ENCODE measurements around the gene ZNF425.
"Not testable (repeated sequence)": the region's sequence is repeated elsewhere in the genome, so short reads cannot be mapped to it uniquely, and the experiment has no call there.

The ZNF425 gene

DNA sequence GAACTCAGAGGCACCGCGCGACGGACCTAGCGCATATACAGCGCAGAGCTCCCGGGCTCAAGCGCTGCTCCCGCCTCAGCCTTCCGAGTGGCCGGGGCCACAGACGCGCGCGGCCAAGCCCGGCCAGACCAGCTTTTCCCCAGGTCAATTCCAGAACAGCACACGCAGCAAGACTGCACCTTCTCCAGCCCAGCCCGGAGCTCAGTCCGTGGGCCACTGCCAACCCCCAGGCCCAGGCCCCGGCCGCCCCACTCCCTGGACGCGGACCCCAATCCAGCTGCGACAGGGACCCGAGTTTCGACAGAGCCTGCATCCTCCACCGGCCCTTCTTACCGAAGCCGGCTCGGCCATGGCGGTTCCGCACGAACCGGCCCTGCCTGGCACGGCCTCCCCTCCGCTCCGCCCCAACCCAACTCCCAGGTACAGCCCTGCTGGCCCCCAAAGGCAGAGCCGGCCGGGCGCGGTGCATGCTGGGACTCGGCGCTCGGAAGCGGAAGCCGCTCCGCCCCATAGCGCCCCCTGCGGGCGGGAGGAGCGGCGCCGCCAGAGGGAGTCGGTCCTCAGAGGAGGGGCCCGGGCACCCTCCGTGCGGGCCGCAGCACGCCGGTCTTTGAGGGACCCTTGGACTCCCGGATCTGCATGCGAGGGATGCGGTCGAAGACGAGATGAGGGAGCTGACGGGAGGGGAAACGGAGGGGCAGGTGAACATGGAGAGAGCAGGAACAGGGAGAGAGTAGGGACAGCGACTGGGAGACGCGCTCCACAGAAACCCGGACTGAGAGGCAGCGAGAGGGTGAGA, at the start of gene ZNF425:
Gene ZNF425, minus strand, starts transcription at position 462 of the 799 bp plus-strand sequence. Its CDS starts 111 bp downstream, at position 351.
- DNase-seq (ENCODE audit: low read depth in 2 of 2, low spot score in 1 of 2) = peak; percentile 85

GRCh38 chr7:149175150-149175549, 49.0 kb upstream of the ZNF425 start:
- DNase-seq (ENCODE audit: low read depth in 2 of 2, low spot score in 1 of 2) = no peak

DNA sequence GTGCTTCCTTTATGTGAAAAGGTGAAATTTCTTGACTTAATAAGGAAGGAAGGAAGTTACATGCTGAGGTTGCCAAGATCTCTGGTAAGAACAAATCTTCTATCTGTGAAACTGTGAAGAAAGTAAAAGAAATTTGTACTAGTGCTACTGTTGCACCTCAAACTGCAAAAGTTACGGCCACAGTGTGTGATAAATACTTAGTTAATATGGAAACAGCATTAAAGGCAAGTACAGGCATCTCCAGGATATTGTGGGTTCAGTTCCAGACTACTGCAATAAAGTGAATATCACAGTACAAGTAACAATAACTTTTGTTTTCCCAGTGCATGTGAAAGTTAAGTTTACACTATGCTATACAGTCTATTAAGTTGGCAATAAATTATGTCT, 46.4 kb upstream of the ZNF425 start:
- DNase-seq (ENCODE audit: low read depth in 2 of 2, low spot score in 1 of 2) = no peak

DNA sequence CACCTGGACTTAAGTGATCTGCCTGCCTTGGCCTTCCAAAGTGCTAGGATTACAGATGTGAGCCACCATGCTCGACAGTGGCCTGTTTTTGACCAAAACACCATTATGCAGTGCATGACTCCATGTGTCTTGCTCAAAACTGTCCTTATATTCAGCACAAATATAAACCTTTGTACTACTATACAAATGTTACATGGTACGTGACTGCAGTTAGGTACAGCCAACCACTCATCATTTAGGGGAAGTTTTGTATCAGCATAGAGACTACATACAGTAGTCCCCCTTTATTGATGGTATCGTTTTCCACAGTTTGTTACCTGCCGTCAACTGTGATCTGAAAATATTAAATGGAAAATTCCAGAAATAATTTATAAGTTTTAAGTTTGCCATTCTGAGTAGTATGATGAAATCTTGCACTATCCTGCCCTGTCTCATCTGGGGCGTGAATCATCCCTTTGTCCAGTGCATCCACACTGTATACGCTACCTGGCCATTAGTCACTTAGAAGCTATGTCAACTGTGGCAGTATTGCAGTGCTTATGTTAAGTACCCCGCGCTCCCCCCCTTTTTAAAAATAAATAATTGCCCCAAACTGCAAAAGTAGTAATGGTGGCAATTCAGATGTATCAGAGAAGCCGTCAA, 45.9 kb upstream of the ZNF425 start:
- no peak for DNase-seq (ENCODE audit: low read depth in 2 of 2, low spot score in 1 of 2)

DNA sequence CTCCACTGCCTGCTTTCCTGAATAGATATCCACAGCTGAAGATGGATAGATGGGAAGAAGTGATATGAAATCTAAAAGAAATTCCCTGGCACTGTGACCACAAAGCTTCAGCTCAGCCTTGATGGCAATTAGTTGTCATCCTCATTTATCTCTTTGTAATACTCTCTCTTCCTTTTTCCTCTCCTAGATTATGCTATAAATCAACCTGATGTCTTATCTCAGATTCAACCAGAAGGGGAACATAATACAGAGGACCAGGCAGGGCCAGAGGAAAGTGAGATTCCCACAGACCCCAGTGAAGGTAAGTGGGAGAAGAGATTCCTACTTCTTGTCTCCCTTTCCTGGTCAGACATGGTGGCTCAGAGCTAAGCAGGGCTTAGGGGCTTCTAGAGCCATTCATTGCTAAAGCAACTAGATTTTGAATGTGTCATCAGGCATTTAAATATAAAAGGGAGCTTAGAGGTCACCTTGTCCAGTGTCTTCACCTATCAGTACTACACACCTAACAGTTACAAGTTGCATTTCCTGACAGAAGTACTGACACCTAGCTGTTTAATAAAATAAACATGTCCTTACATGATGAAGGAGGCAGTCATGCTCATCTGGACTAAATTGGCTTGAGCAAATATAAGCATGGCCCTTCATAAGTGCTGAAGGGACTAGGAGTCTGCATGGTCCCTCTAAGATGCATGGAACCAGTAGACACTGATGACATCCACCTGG, 40.7 kb upstream of the ZNF425 start:
- DNase-seq (ENCODE audit: low read depth in 2 of 2, low spot score in 1 of 2) = no peak

DNA sequence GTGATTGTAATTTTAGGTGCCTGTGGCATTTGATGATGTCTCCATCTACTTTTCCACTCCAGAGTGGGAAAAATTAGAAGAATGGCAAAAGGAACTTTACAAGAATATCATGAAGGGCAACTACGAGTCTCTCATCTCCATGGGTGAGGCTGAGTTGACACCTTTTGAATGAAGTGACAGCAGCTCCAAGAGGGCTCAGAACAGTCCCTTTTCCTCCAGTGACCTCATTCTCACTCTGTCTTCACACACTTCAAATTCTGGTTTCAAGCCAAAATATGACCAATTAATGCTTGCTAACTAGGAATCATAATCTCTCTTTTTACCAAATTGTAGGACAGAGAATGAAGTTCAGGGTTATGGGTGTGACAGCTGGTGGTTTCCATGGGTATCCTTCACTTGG, 40.0 kb upstream of the ZNF425 start:
- no peak for DNase-seq (ENCODE audit: low read depth in 2 of 2, low spot score in 1 of 2)

- no peak for DNase-seq (ENCODE audit: low read depth in 2 of 2, low spot score in 1 of 2)
Measured at GRCh38 chr7:149161241-149161848, 35.2 kb upstream of the ZNF425 start.

- DNase-seq (ENCODE audit: low read depth in 2 of 2, low spot score in 1 of 2) = no peak
Measured at GRCh38 chr7:149156898-149157297, 30.8 kb upstream of the ZNF425 start.

DNA sequence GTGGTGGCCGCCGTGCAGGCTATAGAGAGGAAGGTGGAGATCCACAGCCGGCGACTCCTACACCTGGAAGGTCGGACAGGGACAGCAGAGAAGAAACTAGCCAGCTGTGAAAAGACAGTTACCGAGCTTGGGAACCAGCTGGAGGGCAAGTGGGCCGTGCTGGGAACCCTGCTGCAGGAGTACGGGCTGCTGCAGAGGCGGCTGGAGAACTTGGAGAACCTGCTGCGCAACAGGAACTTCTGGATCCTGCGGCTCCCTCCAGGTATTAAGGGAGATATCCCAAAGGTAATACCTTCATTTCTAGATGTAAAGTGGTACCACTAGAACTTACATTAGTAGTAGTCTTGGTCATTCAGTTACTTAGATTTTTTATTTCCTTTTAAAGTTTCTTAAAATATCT, 27.9 kb upstream of the ZNF425 start:
- no peak for DNase-seq (ENCODE audit: low read depth in 2 of 2, low spot score in 1 of 2)

DNA sequence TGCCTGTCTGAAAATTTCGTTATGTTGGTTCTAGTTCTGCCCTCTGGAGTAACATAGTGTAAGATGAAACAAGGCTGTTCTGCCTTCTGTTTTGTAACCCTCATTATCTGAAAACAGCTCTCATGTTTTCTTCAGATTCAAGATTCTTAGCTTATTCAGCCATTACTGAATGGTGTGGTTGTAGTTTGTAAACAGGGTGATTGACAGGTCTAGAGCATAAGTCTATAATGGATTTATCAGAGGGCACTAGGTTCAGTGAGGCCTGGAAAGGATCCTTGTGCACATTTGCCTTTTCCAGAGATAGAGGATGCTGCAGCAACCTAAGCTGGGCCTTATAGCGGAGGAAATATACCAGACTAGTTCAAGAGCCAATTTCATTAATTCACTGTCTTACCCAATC, 27.2 kb upstream of the ZNF425 start:
- DNase-seq (ENCODE audit: low read depth in 2 of 2, low spot score in 1 of 2) = no peak

GRCh38 chr7:149150981-149151380, 24.9 kb upstream of the ZNF425 start:
- DNase-seq (ENCODE audit: low read depth in 2 of 2, low spot score in 1 of 2) = no peak

DNA sequence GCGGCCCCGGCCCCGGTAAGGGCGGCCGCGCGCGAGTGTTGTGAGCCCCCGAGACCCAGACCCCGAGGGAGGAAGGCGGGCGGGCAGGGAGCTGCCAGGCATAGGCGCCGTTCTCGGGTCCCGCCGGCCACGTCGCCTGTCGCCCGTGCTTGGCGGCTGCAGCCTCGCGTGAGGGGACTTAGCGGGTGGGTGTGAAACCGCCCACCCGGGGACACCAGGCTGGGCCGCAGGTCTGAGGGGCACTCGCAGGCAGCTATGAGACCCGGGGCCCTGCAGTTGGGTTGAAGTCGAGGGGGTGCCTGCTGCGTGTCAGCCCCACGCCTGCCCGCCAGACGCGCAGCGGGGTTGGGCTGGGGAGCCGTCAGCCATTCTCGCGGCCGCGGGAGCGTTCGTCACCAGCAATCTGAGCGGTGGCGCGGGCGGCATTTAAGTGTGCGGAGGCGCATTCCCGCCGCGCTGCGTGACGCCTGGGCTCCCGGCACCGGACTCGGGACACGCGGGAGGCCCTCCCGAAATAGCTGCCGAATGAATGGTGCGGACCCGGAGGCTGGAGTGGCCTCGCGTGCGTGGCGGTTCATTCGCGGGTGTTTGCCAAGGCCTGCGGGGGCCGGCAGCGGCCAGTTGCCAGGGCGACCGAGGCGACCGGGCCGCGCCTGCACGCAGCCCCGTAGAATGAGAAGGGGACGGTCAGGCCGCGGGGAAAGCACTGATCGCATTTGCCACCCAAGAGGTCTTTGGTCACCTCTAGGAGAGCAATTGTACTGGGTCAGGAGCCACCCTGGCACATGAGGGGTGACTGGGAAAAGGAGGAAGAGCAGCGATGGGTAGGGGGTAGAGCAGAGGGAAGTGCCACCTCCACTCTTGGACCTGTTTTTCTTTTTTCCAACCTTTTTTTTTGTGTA, 21.9 kb upstream of the ZNF425 start:
- DNase-seq (ENCODE audit: low read depth in 2 of 2, low spot score in 1 of 2) = peak; percentile 22 to 35

GRCh38 chr7:149147072-149147751, 21.1 kb upstream of the ZNF425 start, which contains the start of gene ZNF398:
TSS of gene ZNF398 (plus strand) at chr7:149147453. CDS start at chr7:149147743, 290 bp downstream.
- DNase-seq (ENCODE audit: low read depth in 2 of 2, low spot score in 1 of 2) = peak; percentile 49 to 61

DNA sequence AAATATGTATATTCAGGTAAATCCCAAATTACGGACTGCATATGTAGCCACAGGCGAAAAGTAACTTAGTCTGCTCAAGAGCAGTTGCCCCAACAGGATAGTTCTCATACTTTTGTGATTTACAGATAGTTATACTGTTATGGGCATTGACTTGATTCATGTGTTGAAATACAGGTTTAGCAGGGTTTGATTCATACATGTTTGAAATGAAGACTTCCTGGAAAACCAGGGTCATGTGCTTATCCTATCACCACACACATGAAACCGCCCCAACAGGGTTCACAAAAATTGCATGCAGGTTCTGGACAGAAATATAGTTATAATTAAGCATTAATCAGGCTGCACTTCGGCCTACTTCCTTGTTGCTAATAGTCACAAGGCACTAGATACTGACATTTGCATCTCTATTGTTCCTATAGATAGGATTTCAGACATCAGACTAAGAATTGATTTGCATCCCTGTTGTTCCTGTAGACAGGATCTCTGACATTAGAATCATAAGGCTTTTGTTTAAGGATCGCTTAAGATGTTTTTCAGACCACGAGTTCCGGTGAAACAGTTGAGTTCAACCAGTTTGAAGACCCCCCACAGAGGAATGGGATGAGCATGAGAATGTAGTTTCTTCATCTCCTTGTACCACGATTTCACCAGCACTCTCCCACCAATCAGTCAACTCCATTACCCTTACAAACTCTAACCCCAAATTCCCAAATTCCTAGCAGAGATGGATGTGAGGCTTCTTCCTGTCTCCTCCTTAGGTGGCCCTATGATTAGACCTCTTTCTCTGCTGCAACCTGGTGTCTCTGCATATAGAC, 19.1 kb upstream of the ZNF425 start:
- DNase-seq (ENCODE audit: low read depth in 2 of 2, low spot score in 1 of 2) = no peak

- DNase-seq (ENCODE audit: low read depth in 2 of 2, low spot score in 1 of 2) = not testable (repeated sequence)
Measured at GRCh38 chr7:149144436-149144922, 18.4 kb upstream of the ZNF425 start.

DNA sequence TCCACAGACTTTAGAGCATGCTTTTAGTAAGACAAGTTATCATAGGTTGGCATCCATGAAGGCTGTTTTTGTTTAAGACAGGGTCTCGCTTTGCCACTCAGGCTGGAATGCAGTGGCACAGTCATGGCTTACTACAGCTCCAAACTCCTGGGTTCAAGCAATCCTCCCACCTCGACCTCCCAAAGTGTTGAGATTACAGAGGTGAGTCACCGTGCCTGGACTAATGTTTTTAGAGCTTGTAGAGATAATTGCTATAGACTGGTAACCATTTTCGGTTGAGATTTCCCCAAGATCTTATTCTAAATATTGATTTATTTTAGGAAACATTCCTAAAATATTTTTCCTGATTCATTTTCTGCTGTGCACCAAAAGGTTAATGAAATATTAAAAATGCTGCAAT, 15.8 kb upstream of the ZNF425 start:
- no peak for DNase-seq (ENCODE audit: low read depth in 2 of 2, low spot score in 1 of 2)

GRCh38 chr7:149140831-149141230, 14.7 kb upstream of the ZNF425 start:
- DNase-seq (ENCODE audit: low read depth in 2 of 2, low spot score in 1 of 2) = no peak

DNA sequence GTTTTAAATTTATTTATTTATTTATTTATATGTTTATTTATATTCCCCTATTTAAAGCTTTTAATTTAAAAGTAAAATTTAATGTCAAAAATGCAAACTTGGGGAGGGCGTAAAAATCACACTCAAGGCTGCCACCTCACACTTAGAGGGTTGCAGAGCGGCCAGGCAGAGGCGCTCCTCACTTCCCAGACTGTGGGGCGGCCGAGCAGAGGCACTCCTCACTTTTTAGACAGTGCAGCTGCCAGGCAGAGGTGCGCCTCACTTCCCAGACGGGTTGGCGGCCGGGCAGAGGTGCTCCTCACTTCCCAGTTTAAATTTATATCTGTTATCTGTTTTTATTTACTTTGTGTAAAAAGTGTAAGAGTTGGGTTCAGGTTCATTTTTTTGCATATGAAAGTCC, 10.0 kb upstream of the ZNF425 start:
- no peak for DNase-seq (ENCODE audit: low read depth in 2 of 2, low spot score in 1 of 2)

Data from stimulated activated CD8-positive, alpha-beta memory T cell treated with anti-CD3 and anti-CD28 coated beads, Interleukin-4, amount 100 ng/mL, for 4 hours (primary cell).